Measurements from ENCODE around the gene THSD4.

Gene THSD4

GRCh38 chr15:71114887-71115566, at the start of gene THSD4:
Gene THSD4 (plus strand): TSS chr15:71115471.
- Histone ChIP-seq H3K9ac (ENCODE audit: low read length) (peak within 1 kb of the TSS; percentile 75), H3K4me3 (ENCODE audit: low read length) (peak within 1 kb of the TSS; percentile 83), H3K36me3 (ENCODE audit: control insufficient read depth, insufficient read depth, low read length, severe bottlenecking) (no peaks in the 10 kb centered on the region), H3K9me3 (ENCODE audit: control insufficient read depth, low read length) (no peaks in the 10 kb centered on the region), H3K4me1 (ENCODE audit: control insufficient read depth, insufficient read depth, low read length) (peaks cover 13% of the 10 kb centered on the region), H3K27me3 (replicated peaks; ENCODE audit: control insufficient read depth, insufficient read depth, low read length) (no peaks in the 10 kb centered on the region)
- peak; percentile 86 for DNase-seq (ENCODE audit: low read depth)

- H3K9ac ChIP-seq (ENCODE audit: low read length), result no peak overlapping the region
- DNase-seq (ENCODE audit: low read depth), result no peak
- no peaks in the 10 kb centered on the region for H3K9me3 ChIP-seq (ENCODE audit: control insufficient read depth, low read length)
- H3K36me3 ChIP-seq (ENCODE audit: control insufficient read depth, insufficient read depth, low read length, severe bottlenecking), result no peaks in the 10 kb centered on the region
- peaks cover 21% of the 10 kb centered on the region for H3K4me1 ChIP-seq (ENCODE audit: control insufficient read depth, insufficient read depth, low read length)
- no peaks in the 10 kb centered on the region for H3K27me3 ChIP-seq (replicated peaks; ENCODE audit: control insufficient read depth, insufficient read depth, low read length)
- H3K4me3 ChIP-seq (ENCODE audit: low read length), result no peak overlapping the region
Measured at GRCh38 chr15:71066983-71067382, 48.3 kb upstream of the THSD4 start.

- no peak for DNase-seq (ENCODE audit: low read depth)
- Histone ChIP-seq H3K27me3 (replicated peaks; ENCODE audit: control insufficient read depth, insufficient read depth, low read length) (no peaks in the 10 kb centered on the region), H3K9me3 (ENCODE audit: control insufficient read depth, low read length) (no peaks in the 10 kb centered on the region), H3K36me3 (ENCODE audit: control insufficient read depth, insufficient read depth, low read length, severe bottlenecking) (no peaks in the 10 kb centered on the region), H3K4me3 (ENCODE audit: low read length) (no peak overlapping the region), H3K4me1 (ENCODE audit: control insufficient read depth, insufficient read depth, low read length) (peaks cover 21% of the 10 kb centered on the region), H3K9ac (ENCODE audit: low read length) (no peak overlapping the region)
Measured at GRCh38 chr15:71069693-71070092, 45.6 kb upstream of the THSD4 start.

- Histone ChIP-seq H3K4me1 (ENCODE audit: control insufficient read depth, insufficient read depth, low read length) (peaks cover 18% of the 10 kb centered on the region), H3K27me3 (replicated peaks; ENCODE audit: control insufficient read depth, insufficient read depth, low read length) (no peaks in the 10 kb centered on the region), H3K4me3 (ENCODE audit: low read length) (no peak overlapping the region), H3K9me3 (ENCODE audit: control insufficient read depth, low read length) (no peaks in the 10 kb centered on the region), H3K36me3 (ENCODE audit: control insufficient read depth, insufficient read depth, low read length, severe bottlenecking) (no peaks in the 10 kb centered on the region), H3K9ac (ENCODE audit: low read length) (no peak overlapping the region)
- no peak for DNase-seq (ENCODE audit: low read depth)
Measured at GRCh38 chr15:71071529-71071928, 43.7 kb upstream of the THSD4 start.

- H3K27me3 ChIP-seq (replicated peaks; ENCODE audit: control insufficient read depth, insufficient read depth, low read length), result no peaks in the 10 kb centered on the region
- no peak overlapping the region for H3K4me3 ChIP-seq (ENCODE audit: low read length)
- DNase-seq (ENCODE audit: low read depth), result no peak
Measured at GRCh38 chr15:71072423-71072822, 42.8 kb upstream of the THSD4 start.

GRCh38 chr15:71078506-71079207, 36.6 kb upstream of the THSD4 start:
- Histone ChIP-seq H3K36me3 (ENCODE audit: control insufficient read depth, insufficient read depth, low read length, severe bottlenecking) (no peaks in the 10 kb centered on the region), H3K27me3 (replicated peaks; ENCODE audit: control insufficient read depth, insufficient read depth, low read length) (no peaks in the 10 kb centered on the region), H3K4me3 (ENCODE audit: low read length) (no peak overlapping the region), H3K4me1 (ENCODE audit: control insufficient read depth, insufficient read depth, low read length) (peaks cover 41% of the 10 kb centered on the region), H3K9ac (ENCODE audit: low read length) (no peak overlapping the region), H3K9me3 (ENCODE audit: control insufficient read depth, low read length) (no peaks in the 10 kb centered on the region)
- DNase-seq (ENCODE audit: low read depth), result no peak

More at GRCh38 chr15:71072423-71072822, 42.8 kb upstream of the THSD4 start:
- Histone ChIP-seq H3K4me1 (ENCODE audit: control insufficient read depth, insufficient read depth, low read length) (peaks cover 10% of the 10 kb centered on the region), H3K9me3 (ENCODE audit: control insufficient read depth, low read length) (no peaks in the 10 kb centered on the region), H3K36me3 (ENCODE audit: control insufficient read depth, insufficient read depth, low read length, severe bottlenecking) (no peaks in the 10 kb centered on the region), H3K9ac (ENCODE audit: low read length) (no peak overlapping the region)

GRCh38 chr15:71079208-71080044, 35.8 kb upstream of the THSD4 start:
- peak; percentile 61 for DNase-seq (ENCODE audit: low read depth)
- no peaks in the 10 kb centered on the region for H3K27me3 ChIP-seq (replicated peaks; ENCODE audit: control insufficient read depth, insufficient read depth, low read length)
- no peaks in the 10 kb centered on the region for H3K36me3 ChIP-seq (ENCODE audit: control insufficient read depth, insufficient read depth, low read length, severe bottlenecking)
- peak overlapping the region; percentile 34 for H3K9ac ChIP-seq (ENCODE audit: low read length)
- no peaks in the 10 kb centered on the region for H3K9me3 ChIP-seq (ENCODE audit: control insufficient read depth, low read length)
- peaks cover 41% of the 10 kb centered on the region for H3K4me1 ChIP-seq (ENCODE audit: control insufficient read depth, insufficient read depth, low read length)
- peak overlapping the region; percentile 6 for H3K4me3 ChIP-seq (ENCODE audit: low read length)

GRCh38 chr15:71080166-71080565, 35.1 kb upstream of the THSD4 start:
- Histone ChIP-seq H3K36me3 (ENCODE audit: control insufficient read depth, insufficient read depth, low read length, severe bottlenecking) (no peaks in the 10 kb centered on the region), H3K9ac (ENCODE audit: low read length) (peak overlapping the region; percentile 34), H3K9me3 (ENCODE audit: control insufficient read depth, low read length) (no peaks in the 10 kb centered on the region), H3K27me3 (replicated peaks; ENCODE audit: control insufficient read depth, insufficient read depth, low read length) (no peaks in the 10 kb centered on the region), H3K4me3 (ENCODE audit: low read length) (no peak overlapping the region), H3K4me1 (ENCODE audit: control insufficient read depth, insufficient read depth, low read length) (peaks cover 41% of the 10 kb centered on the region)
- no peak for DNase-seq (ENCODE audit: low read depth)

- no peak overlapping the region for H3K4me3 ChIP-seq (ENCODE audit: low read length)
- DNase-seq (ENCODE audit: low read depth), result peak; percentile 55
- no peaks in the 10 kb centered on the region for H3K9me3 ChIP-seq (ENCODE audit: control insufficient read depth, low read length)
- no peaks in the 10 kb centered on the region for H3K27me3 ChIP-seq (replicated peaks; ENCODE audit: control insufficient read depth, insufficient read depth, low read length)
- no peak overlapping the region for H3K9ac ChIP-seq (ENCODE audit: low read length)
- H3K36me3 ChIP-seq (ENCODE audit: control insufficient read depth, insufficient read depth, low read length, severe bottlenecking), result no peaks in the 10 kb centered on the region
- peaks cover 41% of the 10 kb centered on the region for H3K4me1 ChIP-seq (ENCODE audit: control insufficient read depth, insufficient read depth, low read length)
Measured at GRCh38 chr15:71080705-71081104, 34.6 kb upstream of the THSD4 start.

GRCh38 chr15:71082803-71083202, 32.5 kb upstream of the THSD4 start:
- H3K9me3 ChIP-seq (ENCODE audit: control insufficient read depth, low read length), result peaks cover 13% of the 10 kb centered on the region
- DNase-seq (ENCODE audit: low read depth), result no peak
- peak overlapping the region; percentile 5 for H3K4me3 ChIP-seq (ENCODE audit: low read length)
- H3K27me3 ChIP-seq (replicated peaks; ENCODE audit: control insufficient read depth, insufficient read depth, low read length), result no peaks in the 10 kb centered on the region
- peaks cover 41% of the 10 kb centered on the region for H3K4me1 ChIP-seq (ENCODE audit: control insufficient read depth, insufficient read depth, low read length)
- H3K9ac ChIP-seq (ENCODE audit: low read length), result no peak overlapping the region
- H3K36me3 ChIP-seq (ENCODE audit: control insufficient read depth, insufficient read depth, low read length, severe bottlenecking), result no peaks in the 10 kb centered on the region

- Histone ChIP-seq H3K27me3 (replicated peaks; ENCODE audit: control insufficient read depth, insufficient read depth, low read length) (no peaks in the 10 kb centered on the region), H3K9me3 (ENCODE audit: control insufficient read depth, low read length) (peaks cover 15% of the 10 kb centered on the region), H3K9ac (ENCODE audit: low read length) (no peak overlapping the region), H3K4me3 (ENCODE audit: low read length) (peak overlapping the region; percentile 5), H3K36me3 (ENCODE audit: control insufficient read depth, insufficient read depth, low read length, severe bottlenecking) (no peaks in the 10 kb centered on the region), H3K4me1 (ENCODE audit: control insufficient read depth, insufficient read depth, low read length) (peaks cover 41% of the 10 kb centered on the region)
- no peak for DNase-seq (ENCODE audit: low read depth)
Measured at GRCh38 chr15:71083349-71083748, 31.9 kb upstream of the THSD4 start.

Data from adipocyte (in vitro differentiated cells).